Activated CD4-positive, alpha-beta T cell treated with anti-CD3 and anti-CD28 coated beads, Interleukin-2, amount 50 U/mL, for 24 hours (primary cell): Measurements from ENCODE around the gene ALDH3A1.

Experiments used
- DNase-seq, 2 donors: peaks; one replicate each; pipeline ENCODE4 v3.0.0-alpha.2; 2020; ENCODE audit warnings: low read depth in 1 of 2, low spot score in 1 of 2

Gene ALDH3A1

GRCh38 chr17:19720210-19720475, 28.0 kb downstream of the ALDH3A1 start:
- no peak for DNase-seq

DNA sequence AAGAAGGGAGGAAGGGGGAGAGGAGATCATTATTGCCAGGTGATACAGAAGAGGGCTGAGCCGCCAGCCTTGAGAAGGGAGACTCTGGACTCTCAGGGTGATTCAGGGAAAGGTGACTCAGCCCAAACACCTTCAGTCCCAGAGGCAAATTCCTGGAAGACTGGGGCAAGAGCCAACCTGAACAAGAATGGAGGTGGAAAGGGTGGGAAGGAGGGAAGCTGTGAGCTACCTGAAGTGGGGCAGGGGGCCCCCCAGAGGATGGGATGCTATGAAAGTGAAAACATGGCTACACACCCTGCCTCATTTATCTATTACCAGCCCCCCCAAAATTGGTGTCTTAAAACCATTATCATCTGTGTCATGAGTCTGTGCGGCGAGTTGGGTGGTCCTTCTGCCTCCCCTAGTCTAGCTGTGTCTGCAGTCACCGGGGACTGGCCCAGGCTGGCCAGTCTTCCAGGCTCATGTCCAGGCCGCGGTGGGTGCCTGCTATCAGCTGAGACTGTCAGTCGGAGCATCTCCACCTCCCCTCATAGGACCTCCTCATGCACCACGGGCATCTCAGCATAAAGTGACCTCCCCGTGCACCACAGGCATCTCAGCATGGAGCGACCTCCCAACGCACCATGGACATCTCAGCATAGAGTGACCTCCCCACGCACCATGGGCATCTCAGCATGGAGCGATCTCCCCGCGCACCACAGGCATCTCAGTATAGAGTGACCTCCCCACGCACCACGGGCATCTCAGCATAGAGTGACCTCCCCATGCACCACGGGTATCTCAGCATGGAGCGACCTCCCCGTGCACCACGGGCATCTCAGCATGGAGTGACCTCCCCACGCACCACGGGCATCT, 28.5 kb downstream of the ALDH3A1 start:
- DNase-seq: no peak

DNA sequence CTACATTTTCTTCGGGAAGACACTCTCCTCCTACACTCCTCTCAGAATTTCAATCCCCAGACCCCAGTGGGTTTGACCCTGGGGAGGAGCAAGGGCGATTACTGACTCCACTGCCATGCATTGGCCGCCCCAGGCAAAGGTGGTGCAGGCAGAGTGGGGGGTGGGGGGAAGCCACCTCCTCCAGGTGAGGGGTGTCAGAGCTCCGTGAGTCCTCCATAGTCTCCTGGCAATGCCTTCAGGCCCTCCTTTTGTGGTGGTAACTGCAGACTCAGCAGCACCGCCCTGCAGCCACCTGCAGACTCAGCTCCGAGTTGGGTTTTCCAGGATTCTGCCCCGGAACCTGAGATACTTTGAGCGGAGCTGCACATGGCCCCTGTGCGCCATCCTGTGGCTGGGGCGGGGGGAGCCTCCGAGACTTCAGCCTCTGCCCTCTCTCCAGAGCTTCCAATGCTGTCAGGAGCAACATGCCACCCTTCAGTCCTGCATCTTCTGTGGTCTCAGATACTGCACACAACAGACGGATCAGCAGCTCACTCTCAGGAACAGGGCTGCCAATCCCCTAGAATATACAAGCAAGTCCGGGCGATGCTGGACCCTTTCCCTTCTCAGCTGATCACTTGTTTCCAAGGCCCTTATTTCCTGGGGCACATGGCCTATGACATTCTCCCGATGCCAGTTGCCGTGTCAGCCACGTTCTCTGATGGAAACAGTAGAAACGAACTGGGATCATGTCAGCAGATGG, 29.3 kb downstream of the ALDH3A1 start:
- DNase-seq: no peak

DNA sequence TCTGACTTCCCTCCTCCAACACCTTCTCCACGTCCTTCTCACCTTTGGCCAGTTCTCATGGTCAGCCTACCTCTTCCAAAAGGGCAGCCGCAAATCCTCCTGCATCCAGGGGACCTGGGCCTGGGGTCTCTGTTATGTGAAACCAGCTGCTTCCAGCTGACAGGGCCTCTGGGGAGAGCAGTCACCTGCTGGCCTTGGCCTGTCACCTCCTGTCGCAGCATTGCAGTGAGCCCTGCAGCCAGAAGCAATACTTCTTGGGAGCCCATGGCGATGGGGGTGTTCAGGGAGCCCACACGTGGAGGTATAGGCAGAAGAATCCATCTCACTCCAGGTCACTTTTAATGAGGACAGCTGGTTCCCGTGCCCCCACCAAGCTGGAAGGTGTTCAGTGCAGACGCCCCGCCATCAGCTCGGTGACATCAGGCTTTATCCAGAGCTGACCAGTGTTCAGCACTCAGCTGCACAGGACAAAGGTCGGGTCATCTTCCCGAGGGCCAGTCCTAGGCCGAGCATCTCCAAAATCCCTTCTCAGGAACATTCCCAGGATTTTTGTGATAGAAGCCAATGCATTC, 30.0 kb downstream of the ALDH3A1 start:
- no peak for DNase-seq

DNA sequence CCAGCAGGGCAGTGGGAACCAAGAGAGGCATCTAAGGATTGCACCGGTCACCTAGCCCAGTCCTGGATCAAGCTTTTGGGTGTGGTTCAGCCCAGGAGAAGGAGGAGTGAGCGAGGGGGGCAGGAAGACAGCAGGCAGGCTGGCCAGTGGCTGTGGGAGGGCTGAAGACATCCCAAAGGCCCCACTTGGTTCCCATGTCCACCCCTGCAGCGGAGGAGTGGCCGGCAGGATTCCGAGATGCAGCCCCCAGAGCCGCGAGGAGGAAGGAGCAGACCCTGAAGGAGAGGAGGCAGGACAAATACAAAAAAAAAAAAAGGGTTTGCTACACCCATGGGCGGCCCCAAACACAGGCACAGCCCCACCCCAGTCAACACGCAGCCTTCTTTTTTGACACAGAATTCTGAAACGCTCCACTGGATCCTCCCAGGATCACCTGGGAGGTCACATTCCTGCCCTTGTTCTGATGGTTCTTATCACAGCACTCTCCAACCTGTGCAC, 30.6 kb downstream of the ALDH3A1 start:
- no peak for DNase-seq

DNA sequence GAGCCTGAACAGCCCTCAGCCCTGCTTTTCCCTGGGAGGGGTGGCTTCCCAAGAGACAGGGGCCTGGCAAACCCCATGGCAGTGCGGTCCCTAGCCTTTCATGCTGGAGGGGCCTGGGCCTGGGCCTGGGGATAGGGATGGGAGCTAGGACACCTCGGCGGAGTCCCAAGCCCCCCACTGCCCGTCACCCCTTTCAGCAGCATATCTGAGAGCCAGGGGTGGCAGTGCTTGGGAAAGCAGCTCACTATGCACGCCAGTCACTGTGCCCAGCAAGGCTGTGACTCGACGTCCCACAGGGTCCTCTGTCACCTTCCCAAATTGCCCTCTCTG, 31.1 kb downstream of the ALDH3A1 start:
- no peak for DNase-seq

- no peak for DNase-seq
These were observed 31.7 kb downstream of the ALDH3A1 start, which contains the start of gene SLC47A2 for GRCh38 chr17:19716108-19717030. SLC47A2 (minus strand) TSS chr17:19716584; CDS start chr17:19716555, 29 bp downstream.

GRCh38 chr17:19714542-19715411, 33.3 kb downstream of the ALDH3A1 start:
- no peak for DNase-seq

DNA sequence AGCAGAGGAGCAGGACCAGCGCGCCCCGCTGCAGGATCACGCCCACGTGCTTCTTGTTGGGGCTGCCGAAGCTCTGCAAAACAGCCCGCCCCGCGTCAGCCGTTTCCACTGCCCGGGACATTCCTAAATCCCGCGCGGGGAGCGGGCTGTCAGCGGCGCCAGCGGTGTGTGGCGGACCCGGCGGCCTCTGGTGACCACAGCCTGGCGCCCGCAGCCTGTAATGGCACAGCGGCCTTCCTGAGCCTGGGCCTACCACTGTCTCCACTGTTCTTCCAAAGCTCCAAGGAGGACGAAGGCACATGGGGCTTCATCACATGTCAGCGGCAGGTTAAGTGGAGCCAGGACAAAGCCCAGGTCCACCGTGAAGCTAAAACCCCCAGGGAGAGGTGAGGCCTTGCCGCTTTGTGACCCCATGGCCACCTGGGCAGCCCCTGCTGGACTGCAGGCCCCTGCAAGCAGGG, 34.2 kb downstream of the ALDH3A1 start:
- no peak for DNase-seq

DNA sequence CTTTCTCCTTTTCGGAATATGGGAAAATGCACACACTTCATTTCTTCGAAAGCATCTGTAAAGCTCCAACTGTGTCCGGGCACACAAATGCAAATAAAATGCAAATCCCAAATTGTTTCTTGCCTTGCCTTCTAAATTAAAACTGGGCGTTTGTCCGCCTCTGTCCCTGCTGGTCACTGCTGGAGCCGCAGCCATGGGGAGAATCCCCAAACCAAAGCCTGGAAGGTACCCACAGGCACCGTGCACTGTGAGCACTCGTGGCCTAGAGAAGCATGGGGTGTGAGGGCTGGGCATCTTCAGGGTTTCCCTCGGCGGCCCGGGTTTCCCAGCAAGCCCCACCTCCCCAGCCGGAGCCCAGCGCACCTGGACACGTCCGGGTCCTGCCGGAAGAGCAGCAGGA, 34.6 kb downstream of the ALDH3A1 start:
- DNase-seq: no peak

DNA sequence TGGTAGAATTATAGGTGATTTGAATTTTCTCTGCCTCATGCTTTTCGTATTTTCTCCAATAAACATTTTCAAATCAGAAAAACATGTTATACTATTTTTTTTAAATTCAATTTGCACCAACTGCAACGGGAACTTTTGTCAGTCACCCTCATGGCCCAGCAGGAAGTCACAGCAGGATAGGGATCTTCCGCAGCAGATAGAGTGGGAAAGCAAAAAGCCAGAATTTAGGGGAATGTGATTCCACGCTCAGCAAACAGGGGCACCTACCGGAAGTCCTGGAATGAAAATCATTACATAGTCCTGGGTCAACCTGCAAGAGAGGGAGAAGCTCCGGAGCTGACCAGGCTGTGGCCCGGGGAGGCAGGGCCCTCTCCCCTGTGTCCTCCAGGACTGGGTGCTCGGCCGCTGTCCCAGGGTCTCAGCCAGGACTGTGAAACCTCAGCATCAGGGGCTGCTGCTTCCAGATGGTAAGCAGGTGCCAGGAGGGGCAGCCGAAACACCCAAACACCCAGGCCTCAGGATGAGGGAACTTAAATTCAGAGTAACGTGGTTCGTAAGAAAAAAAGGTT, 35.6 kb downstream of the ALDH3A1 start:
- no peak for DNase-seq

DNA sequence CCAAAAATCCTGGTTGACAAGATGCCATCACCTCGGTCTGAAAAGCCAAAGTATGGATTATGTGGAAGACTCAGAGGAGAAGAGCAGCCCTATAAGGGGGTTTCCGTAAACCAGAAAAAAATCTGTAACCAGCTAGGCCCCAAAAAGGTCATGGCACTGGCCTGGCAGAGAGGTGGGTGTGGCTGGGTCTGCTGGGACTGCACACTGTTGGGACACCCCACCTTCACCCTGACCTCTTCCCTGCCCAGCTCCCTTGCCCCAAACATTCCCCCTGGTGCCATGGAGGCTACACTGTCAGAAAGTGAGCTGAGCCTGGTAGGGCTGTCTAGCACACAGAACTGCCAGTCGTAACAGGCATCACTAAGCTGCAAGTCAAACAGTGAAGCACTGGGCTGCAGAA, 38.3 kb downstream of the ALDH3A1 start:
- no peak for DNase-seq

- no peak for DNase-seq
These were observed 39.5 kb downstream of the ALDH3A1 start for GRCh38 chr17:19708431-19709175.

DNA sequence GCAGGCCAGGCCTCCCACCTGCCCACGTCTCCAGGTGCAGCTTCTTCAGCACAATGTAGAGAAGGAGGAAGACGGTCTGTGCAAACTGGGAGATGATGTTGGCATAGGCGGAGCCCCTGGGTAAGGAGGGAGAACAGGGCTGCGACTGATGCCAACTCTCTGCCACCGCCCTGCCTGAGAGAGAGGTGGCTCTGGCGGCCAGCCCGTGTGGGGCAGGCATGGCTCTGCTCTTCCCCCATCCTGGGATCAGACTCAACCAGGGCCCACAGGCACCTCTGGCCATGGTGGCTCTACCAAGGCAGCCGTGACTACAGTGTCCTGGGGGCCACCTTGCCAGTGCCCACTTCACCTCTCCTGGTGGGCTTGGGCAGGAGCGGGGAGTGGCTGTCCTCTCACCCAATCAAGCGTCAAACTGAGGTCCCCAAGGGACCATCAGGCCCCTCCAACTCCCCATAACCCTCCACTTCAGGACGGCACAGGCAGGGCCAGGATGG, 40.3 kb downstream of the ALDH3A1 start:
- DNase-seq: no peak

DNA sequence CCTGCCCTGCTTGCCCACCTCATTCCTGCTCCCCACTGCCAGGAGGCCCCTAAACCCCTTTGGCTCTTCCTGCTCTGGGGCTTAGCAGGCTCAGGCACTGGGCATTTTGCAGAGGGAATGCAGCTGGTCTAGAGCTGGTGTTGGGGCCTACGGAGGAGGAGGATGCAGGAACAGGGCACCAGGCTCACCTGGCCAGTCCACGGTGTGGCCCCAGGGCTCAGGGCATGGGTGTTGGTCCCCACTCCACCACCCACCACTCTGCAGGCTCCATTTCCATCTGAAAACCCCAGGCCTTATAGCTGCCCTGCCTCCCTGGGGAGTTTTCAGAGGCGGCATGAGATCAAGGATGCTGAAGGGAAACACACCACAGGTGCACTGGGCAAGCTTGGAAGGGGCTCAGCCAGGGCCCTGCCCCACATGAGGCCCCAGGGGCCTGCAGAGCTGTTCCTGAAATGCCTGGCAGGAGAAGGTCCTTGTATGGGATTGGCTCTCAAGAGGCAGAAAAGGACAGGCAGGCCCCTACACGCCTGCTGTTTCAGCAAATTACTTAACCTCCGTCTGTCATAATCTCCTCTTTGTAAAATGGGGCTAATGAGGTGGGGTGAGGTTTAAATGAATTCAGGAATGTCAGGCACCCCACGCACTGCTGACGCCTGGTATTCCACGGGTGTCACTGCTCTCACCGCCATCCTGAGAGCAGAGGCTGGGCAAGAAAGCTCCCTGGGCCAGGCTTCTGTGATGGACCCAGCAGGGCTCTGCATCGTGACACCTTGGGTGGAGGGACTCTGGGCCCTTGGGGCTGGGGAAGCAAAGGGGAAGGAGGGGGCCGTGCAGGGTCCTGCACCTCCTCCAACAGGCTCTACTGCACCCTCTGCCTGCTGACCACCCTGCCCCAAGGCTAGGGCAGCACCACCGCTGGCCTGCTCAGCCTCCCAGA, 41.0 kb downstream of the ALDH3A1 start:
- no peak for DNase-seq

- DNase-seq: no peak
These were observed 42.0 kb downstream of the ALDH3A1 start for GRCh38 chr17:19705771-19706770.

- DNase-seq: no peak
These were observed 42.9 kb downstream of the ALDH3A1 start for GRCh38 chr17:19705201-19705600.
